ENCODE results near the gene AP3S2. TPM values are rescaled to one million over a fixed set of nuclear protein-coding genes. Genes with fewer than 3 reads are reported as not detected.

Gene AP3S2
- total RNA-seq, 1 experiment from 2014 or later = 23.3 TPM

DNA sequence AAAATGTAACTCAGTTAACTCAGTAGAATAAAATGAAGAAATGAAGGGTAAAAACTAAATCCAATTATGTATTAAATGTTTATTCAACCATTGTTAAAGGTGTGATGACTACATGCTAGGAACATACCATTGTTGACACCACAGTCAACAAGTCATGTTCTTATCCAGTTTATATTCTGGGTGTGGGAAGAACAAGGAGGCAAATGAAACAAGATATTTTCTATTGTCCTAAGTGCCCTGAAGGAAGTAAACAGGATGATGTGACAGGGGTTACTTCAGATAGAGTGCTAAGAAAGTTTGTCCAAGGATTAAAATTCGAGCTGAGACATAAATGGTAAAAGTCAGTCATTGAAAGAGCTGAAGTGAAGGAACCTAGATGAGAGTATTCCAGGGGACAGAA lies 13.1 kb downstream of the AP3S2 start:
- Histone ChIP-seq H4K20me1 (ENCODE audit: insufficient read depth) (no peaks in the 10 kb centered on the region), H3K79me2 (ENCODE audit: insufficient read depth, low read length) (no peaks in the 10 kb centered on the region), H3K9me2 (ENCODE audit: insufficient read depth) (no peaks in the 10 kb centered on the region), H2AFZ (ENCODE audit: low read depth, low read length, poor library complexity, severe bottlenecking) (no peak overlapping the region), H3K27ac (ENCODE audit: low read depth, low read length) (no peak overlapping the region), H3K4me1 (ENCODE audit: control insufficient read depth in 1 of 2, insufficient read depth in 2 of 2, low read length in 2 of 2) (no peaks in the 10 kb centered on the region), H3K36me3 (ENCODE audit: control insufficient read depth in 1 of 2, insufficient read depth in 2 of 2, low read length in 2 of 2) (peaks cover 14 to 33% of the 10 kb centered on the region in 2 experiments), H3K9me3 (ENCODE audit: control insufficient read depth in 1 of 2, insufficient read depth in 1 of 2, low read depth in 1 of 2, low read length in 2 of 2) (no peaks in the 10 kb centered on the region), H3K27me3 (ENCODE audit: insufficient read depth, low read length) (no peaks in the 10 kb centered on the region), H3K9ac (ENCODE audit: low read length) (no peak overlapping the region), H3K4me3 (replicated peaks in 1 of 2; ENCODE audit: low read depth in 1 of 2, low read length in 2 of 2) (no peak overlapping the region), H3K4me2 (ENCODE audit: low read length) (no peak overlapping the region)
- TF ChIP-seq EGR1 (IDR thresholded peaks at IDR 0.05; ENCODE audit: low read depth) (no peak), RAD21 (IDR thresholded peaks at IDR 0.05; ENCODE audit: low read depth) (no peak), YY1 (IDR thresholded peaks at IDR 0.05; ENCODE audit: extremely low read depth, insufficient replicate concordance, low read depth, low read length) (no peak), SIN3A (IDR thresholded peaks at IDR 0.05; ENCODE audit: low read depth) (no peak)
- TF ChIP-seq, protein P1, sequence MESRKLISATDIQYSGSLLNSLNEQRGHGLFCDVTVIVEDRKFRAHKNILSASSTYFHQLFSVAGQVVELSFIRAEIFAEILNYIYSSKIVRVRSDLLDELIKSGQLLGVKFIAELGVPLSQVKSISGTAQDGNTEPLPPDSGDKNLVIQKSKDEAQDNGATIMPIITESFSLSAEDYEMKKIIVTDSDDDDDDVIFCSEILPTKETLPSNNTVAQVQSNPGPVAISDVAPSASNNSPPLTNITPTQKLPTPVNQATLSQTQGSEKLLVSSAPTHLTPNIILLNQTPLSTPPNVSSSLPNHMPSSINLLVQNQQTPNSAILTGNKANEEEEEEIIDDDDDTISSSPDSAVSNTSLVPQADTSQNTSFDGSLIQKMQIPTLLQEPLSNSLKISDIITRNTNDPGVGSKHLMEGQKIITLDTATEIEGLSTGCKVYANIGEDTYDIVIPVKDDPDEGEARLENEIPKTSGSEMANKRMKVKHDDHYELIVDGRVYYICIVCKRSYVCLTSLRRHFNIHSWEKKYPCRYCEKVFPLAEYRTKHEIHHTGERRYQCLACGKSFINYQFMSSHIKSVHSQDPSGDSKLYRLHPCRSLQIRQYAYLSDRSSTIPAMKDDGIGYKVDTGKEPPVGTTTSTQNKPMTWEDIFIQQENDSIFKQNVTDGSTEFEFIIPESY (IDR thresholded peaks at IDR 0.05; ENCODE audit: extremely low read depth, insufficient replicate concordance, low read length) = no peak
- POLR2A ChIA-PET = no interaction called here
- intact Hi-C loops (cut with micrococcal nuclease) = no loop called here
- CTCF ChIA-PET = no interaction called here
- RAD21 ChIA-PET (ENCODE audit: low non-redundant PET in 1 of 2, low total read pairs in 2 of 2, uncharacterized antibody in 2 of 2, unreplicated experiment in 2 of 2) = no interaction called here
- no TSS peak for BruUV-seq (replicated peaks)
- no peak for ATAC-seq
- no peak for DNase-seq (ENCODE audit: low read depth, low spot score)

DNA sequence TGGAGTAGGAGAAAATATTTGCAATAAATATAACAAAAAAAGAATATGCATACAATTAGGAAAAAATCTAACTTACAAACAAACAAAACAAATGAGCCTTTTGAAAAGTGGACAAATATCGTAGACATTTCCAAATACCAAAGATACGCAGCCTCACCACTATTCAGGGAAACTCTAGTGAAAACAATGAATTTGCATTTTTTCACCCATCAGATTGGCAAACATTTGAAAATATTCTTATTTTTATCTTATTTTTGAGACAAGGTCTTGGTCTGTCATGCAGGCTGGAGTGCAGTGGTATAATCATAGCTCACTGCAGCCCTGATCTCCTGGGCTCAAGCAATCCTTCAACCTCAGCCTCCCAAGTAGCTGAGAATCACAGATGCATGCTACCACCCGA lies 15.5 kb downstream of the AP3S2 start:
- peaks cover 21 to 24% of the 10 kb centered on the region in 2 experiments for H3K36me3 ChIP-seq (ENCODE audit: control insufficient read depth in 1 of 2, insufficient read depth in 2 of 2, low read length in 2 of 2)
- BruUV-seq (replicated peaks) = no TSS peak
- no peaks in the 10 kb centered on the region for H3K79me2 ChIP-seq (ENCODE audit: insufficient read depth, low read length)
- no peak overlapping the region for H3K27ac ChIP-seq (ENCODE audit: low read depth, low read length)
- no peaks in the 10 kb centered on the region for H4K20me1 ChIP-seq (ENCODE audit: insufficient read depth)
- no peaks in the 10 kb centered on the region for H3K9me3 ChIP-seq (ENCODE audit: control insufficient read depth in 1 of 2, insufficient read depth in 1 of 2, low read depth in 1 of 2, low read length in 2 of 2)
- POLR2A ChIA-PET = no interaction called here
- H3K4me2 ChIP-seq (ENCODE audit: low read length) = no peak overlapping the region
- intact Hi-C loops (cut with micrococcal nuclease) = no loop called here
- CTCF ChIA-PET = interaction anchor here (5.0 kb wide), 1 partner anchor 117 kb away, joined by 164 read pairs; no protein-coding TSS in a partner anchor
- no peak overlapping the region for H3K4me3 ChIP-seq (replicated peaks in 1 of 2; ENCODE audit: low read depth in 1 of 2, low read length in 2 of 2)
- DNase-seq (ENCODE audit: low read depth, low spot score) (no peak), ATAC-seq (no peak)
- H3K4me1 ChIP-seq (ENCODE audit: control insufficient read depth in 1 of 2, insufficient read depth in 2 of 2, low read length in 2 of 2) = no peaks in the 10 kb centered on the region
- H3K27me3 ChIP-seq (ENCODE audit: insufficient read depth, low read length) = no peaks in the 10 kb centered on the region
- no peak overlapping the region for H3K9ac ChIP-seq (ENCODE audit: low read length)
- H3K9me2 ChIP-seq (ENCODE audit: insufficient read depth) = no peaks in the 10 kb centered on the region
- H2AFZ ChIP-seq (ENCODE audit: low read depth, low read length, poor library complexity, severe bottlenecking) = no peak overlapping the region
- RAD21 ChIA-PET (ENCODE audit: low non-redundant PET in 1 of 2, low total read pairs in 2 of 2, uncharacterized antibody in 2 of 2, unreplicated experiment in 2 of 2) = no interaction called here
- TF ChIP-seq CEBPB (IDR thresholded peaks at IDR 0.05; ENCODE audit: low read depth) = no peak
- TF ChIP-seq JUND (IDR thresholded peaks at IDR 0.05) = no peak
- TF ChIP-seq ATF3 (IDR thresholded peaks at IDR 0.05) = no peak
- TF ChIP-seq EZH2 (IDR thresholded peaks at IDR 0.05) = no peak
- no peak for TF ChIP-seq CBX3 (IDR thresholded peaks at IDR 0.05; ENCODE audit: low read depth)
- TF ChIP-seq ELF1 (IDR thresholded peaks at IDR 0.05; ENCODE audit: borderline replicate concordance, low read depth) = no peak
- TF ChIP-seq SRF (IDR thresholded peaks at IDR 0.05; ENCODE audit: low read depth) = no peak
- no peak for TF ChIP-seq SP1 (IDR thresholded peaks at IDR 0.05; ENCODE audit: low read depth)
- TF ChIP-seq, protein P2, sequence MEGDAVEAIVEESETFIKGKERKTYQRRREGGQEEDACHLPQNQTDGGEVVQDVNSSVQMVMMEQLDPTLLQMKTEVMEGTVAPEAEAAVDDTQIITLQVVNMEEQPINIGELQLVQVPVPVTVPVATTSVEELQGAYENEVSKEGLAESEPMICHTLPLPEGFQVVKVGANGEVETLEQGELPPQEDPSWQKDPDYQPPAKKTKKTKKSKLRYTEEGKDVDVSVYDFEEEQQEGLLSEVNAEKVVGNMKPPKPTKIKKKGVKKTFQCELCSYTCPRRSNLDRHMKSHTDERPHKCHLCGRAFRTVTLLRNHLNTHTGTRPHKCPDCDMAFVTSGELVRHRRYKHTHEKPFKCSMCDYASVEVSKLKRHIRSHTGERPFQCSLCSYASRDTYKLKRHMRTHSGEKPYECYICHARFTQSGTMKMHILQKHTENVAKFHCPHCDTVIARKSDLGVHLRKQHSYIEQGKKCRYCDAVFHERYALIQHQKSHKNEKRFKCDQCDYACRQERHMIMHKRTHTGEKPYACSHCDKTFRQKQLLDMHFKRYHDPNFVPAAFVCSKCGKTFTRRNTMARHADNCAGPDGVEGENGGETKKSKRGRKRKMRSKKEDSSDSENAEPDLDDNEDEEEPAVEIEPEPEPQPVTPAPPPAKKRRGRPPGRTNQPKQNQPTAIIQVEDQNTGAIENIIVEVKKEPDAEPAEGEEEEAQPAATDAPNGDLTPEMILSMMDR (IDR thresholded peaks at IDR 0.05 in 2 of 3, conservative IDR thresholded peaks at IDR 0.05 in 1 of 3; ENCODE audit: borderline replicate concordance in 1 of 3, insufficient read depth in 1 of 3, low read depth in 2 of 3, low read length in 2 of 3) = no peak
- no peak for TF ChIP-seq POLR2A (IDR thresholded peaks at IDR 0.05; ENCODE audit: borderline replicate concordance, extremely low read depth, insufficient read depth, insufficient read length)
- TF ChIP-seq RAD21 (IDR thresholded peaks at IDR 0.05; ENCODE audit: low read depth) = no peak
- no peak for TF ChIP-seq ZFX (IDR thresholded peaks at IDR 0.05)
